HG03097 (cell line): Measurements from ENCODE around the gene UBE2F.
"Not testable (repeated sequence)": the region's sequence is repeated elsewhere in the genome, so short reads cannot be mapped to it uniquely, and the experiment has no call there.

Experiments used
- ATAC-seq: cut with Tn5 transposase; IDR thresholded peaks from one replicate; pipeline ENCODE4 v1.9.1; 2021; ENCODE audit not compliant: unreplicated experiment, low FRiP score

The UBE2F gene

GRCh38 chr2:238013806-238014205 is 47.0 kb downstream of the UBE2F start:
- no peak for ATAC-seq

GRCh38 chr2:238015705-238016104 is 48.9 kb downstream of the UBE2F start:
- no peak for ATAC-seq

GRCh38 chr2:238016526-238016925 is 49.7 kb downstream of the UBE2F start:
- no peak for ATAC-seq

- ATAC-seq = no peak
Observed at GRCh38 chr2:238019962-238020361, 53.1 kb downstream of the UBE2F start.

- ATAC-seq = no peak
Observed at GRCh38 chr2:238020816-238021215, 54.0 kb downstream of the UBE2F start.

- ATAC-seq = no peak
Observed at GRCh38 chr2:238021327-238021726, 54.5 kb downstream of the UBE2F start.

- ATAC-seq = no peak
Observed at GRCh38 chr2:238022594-238023157, 55.9 kb downstream of the UBE2F start.

GRCh38 chr2:238023608-238024007 is 56.8 kb downstream of the UBE2F start:
- no peak for ATAC-seq

- no peak for ATAC-seq
Observed at GRCh38 chr2:238024986-238025385, 58.2 kb downstream of the UBE2F start.

GRCh38 chr2:238025741-238026360 is 59.0 kb downstream of the UBE2F start:
- ATAC-seq = no peak

GRCh38 chr2:238027058-238027457 is 60.2 kb downstream of the UBE2F start:
- no peak for ATAC-seq

- no peak for ATAC-seq
Observed at GRCh38 chr2:238027591-238028415, 61.0 kb downstream of the UBE2F start.

GRCh38 chr2:238029853-238030252 is 63.0 kb downstream of the UBE2F start:
- no peak for ATAC-seq

- no peak for ATAC-seq
Observed at GRCh38 chr2:238030422-238031155, 63.8 kb downstream of the UBE2F start.

GRCh38 chr2:238031751-238032150 is 64.9 kb downstream of the UBE2F start:
- ATAC-seq = no peak

- ATAC-seq = no peak
Observed at GRCh38 chr2:238032755-238033337, 66.0 kb downstream of the UBE2F start.

- not testable (repeated sequence) for ATAC-seq
Observed at GRCh38 chr2:238033991-238034390, 67.2 kb downstream of the UBE2F start.

- no peak for ATAC-seq
Observed at GRCh38 chr2:238038203-238038602, 71.4 kb downstream of the UBE2F start.

GRCh38 chr2:238039151-238039550 is 72.3 kb downstream of the UBE2F start:
- ATAC-seq = no peak

GRCh38 chr2:238039985-238040384 is 73.2 kb downstream of the UBE2F start:
- ATAC-seq = no peak

GRCh38 chr2:238040918-238041317 is 74.1 kb downstream of the UBE2F start:
- ATAC-seq = no peak
